MM.1S (cell line): ENCODE results near the gene ERCC2.

Source experiments
- DNase-seq: peaks from one replicate; pipeline ENCODE4 v3.0.0-alpha.2; 2015
- H2AFZ ChIP-seq: fragments of 300-600 bp; sonication (generic); 2 replicates; pipeline ENCODE4 v1.6.0; 2016; ENCODE audit warnings: antibody characterized with exemption, low read length
- H3F3A ChIP-seq: fragments of 300-600 bp; sonication (generic); 2 replicates; pipeline ENCODE4 v1.6.1; 2016; ENCODE audit warnings: mild to moderate bottlenecking, antibody characterized with exemption, low read length, moderate library complexity, mixed read lengths; ENCODE audit not compliant: insufficient read depth
- H3K27ac ChIP-seq: fragments of 300-600 bp; sonication (generic); 2 replicates; pipeline ENCODE4 v1.5.1; 2016; ENCODE audit warnings: mild to moderate bottlenecking, low read length
- H3K27me3 ChIP-seq: fragments of 300-600 bp; sonication (generic); replicated peaks from 2 replicates; pipeline ENCODE4 v1.6.0; 2016; ENCODE audit warnings: low read length; ENCODE audit not compliant: insufficient read depth
- H3K36me3 ChIP-seq: fragments of 300-600 bp; sonication (generic); replicated peaks from 2 replicates; pipeline ENCODE4 v1.6.1; 2016; ENCODE audit warnings: mild to moderate bottlenecking, low read length, mixed read lengths; ENCODE audit not compliant: insufficient read depth
- H3K4me1 ChIP-seq: fragments of 300-600 bp; sonication (generic); 2 replicates; pipeline ENCODE4 v1.6.1; 2016; ENCODE audit warnings: low read length, mixed read lengths
- H3K4me2 ChIP-seq: fragments of 300-600 bp; sonication (generic); 2 replicates; pipeline ENCODE4 v1.6.0; 2016; ENCODE audit warnings: low read depth, low read length
- H3K4me3 ChIP-seq: fragments of 300-600 bp; sonication (generic); 2 replicates; pipeline ENCODE4 v1.5.1; 2016; ENCODE audit warnings: low read length, mixed read lengths
- H3K79me2 ChIP-seq: fragments of 300-600 bp; sonication (generic); 2 replicates; pipeline ENCODE4 v1.6.1; 2016; ENCODE audit warnings: mixed run types, low read length, mixed read lengths
- H3K9ac ChIP-seq: fragments of 300-600 bp; sonication (generic); 2 replicates; pipeline ENCODE4 v1.6.1; 2016; ENCODE audit warnings: low read length, mixed read lengths
- H3K9me2 ChIP-seq: fragments of 300-600 bp; sonication (generic); replicated peaks from 2 replicates; pipeline ENCODE4 v1.6.1; 2016; ENCODE audit warnings: mild to moderate bottlenecking, low read length, mixed read lengths; ENCODE audit not compliant: insufficient read depth
- H3K9me3 ChIP-seq: fragments of 300-600 bp; sonication (generic); replicated peaks from 2 replicates; pipeline ENCODE4 v1.6.1; 2016; ENCODE audit warnings: mild to moderate bottlenecking, low read length, mixed read lengths; ENCODE audit not compliant: insufficient read depth
- H4K20me1 ChIP-seq: fragments of 300-600 bp; sonication (generic); 2 replicates; pipeline ENCODE4 v1.6.1; 2016; ENCODE audit warnings: mild to moderate bottlenecking, low read length, moderate library complexity, mixed read lengths; ENCODE audit not compliant: insufficient read depth
- CTCF ChIP-seq: fragments of 300-600 bp; sonication (generic); IDR thresholded peaks from 2 replicates; pipeline ENCODE4 v1.5.1; 2016; ENCODE audit warnings: antibody characterized with exemption, low read length, mixed read lengths
- EZH2 ChIP-seq: fragments of 300-600 bp; sonication (generic); optimal IDR thresholded peaks from 2 replicates; pipeline ENCODE3; 2017; ENCODE audit warnings: low read depth, mild to moderate bottlenecking, antibody characterized with exemption, low read length, mixed read lengths
- EZH2phosphoT487 ChIP-seq: fragments of 300-600 bp; sonication (generic); IDR thresholded peaks from 2 replicates; pipeline ENCODE4 v1.6.1; 2018; ENCODE audit warnings: antibody characterized with exemption, low read length

The ERCC2 gene

GRCh38 chr19:45356760-45357444 is 13.5 kb downstream of the ERCC2 start:
- no peak overlapping the region for H2AFZ ChIP-seq
- no peaks in the 10 kb centered on the region for H3K4me1 ChIP-seq
- no peaks in the 10 kb centered on the region for H3K27me3 ChIP-seq
- no peak overlapping the region for H3K27ac ChIP-seq
- H3K9ac ChIP-seq = no peak overlapping the region
- no peak for TF ChIP-seq EZH2phosphoT487
- no peak for TF ChIP-seq CTCF
- no peak overlapping the region for H3K4me2 ChIP-seq
- H3K9me3 ChIP-seq = no peaks in the 10 kb centered on the region
- H3K4me3 ChIP-seq = no peak overlapping the region
- no peak for DNase-seq
- H4K20me1 ChIP-seq = no peaks in the 10 kb centered on the region
- no peaks in the 10 kb centered on the region for H3K79me2 ChIP-seq
- no peaks in the 10 kb centered on the region for H3K36me3 ChIP-seq
- no peaks in the 10 kb centered on the region for H3F3A ChIP-seq
- no peaks in the 10 kb centered on the region for H3K9me2 ChIP-seq

- H3K27ac ChIP-seq = no peak overlapping the region
- TF ChIP-seq EZH2phosphoT487 = no peak
- no peak for TF ChIP-seq EZH2
- TF ChIP-seq CTCF = no peak
- H2AFZ ChIP-seq = no peak overlapping the region
- H3K9ac ChIP-seq = no peak overlapping the region
- no peaks in the 10 kb centered on the region for H3K4me1 ChIP-seq
- H3K36me3 ChIP-seq = no peaks in the 10 kb centered on the region
- no peaks in the 10 kb centered on the region for H4K20me1 ChIP-seq
- H3K79me2 ChIP-seq = no peaks in the 10 kb centered on the region
- no peak overlapping the region for H3K4me2 ChIP-seq
- no peak for DNase-seq
- no peaks in the 10 kb centered on the region for H3K27me3 ChIP-seq
- no peaks in the 10 kb centered on the region for H3K9me2 ChIP-seq
- H3F3A ChIP-seq = no peaks in the 10 kb centered on the region
- H3K4me3 ChIP-seq = no peak overlapping the region
- H3K9me3 ChIP-seq = no peaks in the 10 kb centered on the region
These were observed 14.5 kb downstream of the ERCC2 start for GRCh38 chr19:45355910-45356309.

GRCh38 chr19:45355402-45355801 is 15.0 kb downstream of the ERCC2 start:
- Histone ChIP-seq H3K79me2 (no peaks in the 10 kb centered on the region), H3K4me1 (no peaks in the 10 kb centered on the region), H3K27ac (no peak overlapping the region), H3K9me2 (no peaks in the 10 kb centered on the region), H3K36me3 (no peaks in the 10 kb centered on the region), H3K4me3 (no peak overlapping the region), H3F3A (no peaks in the 10 kb centered on the region), H3K9ac (no peak overlapping the region), H4K20me1 (no peaks in the 10 kb centered on the region), H3K9me3 (no peaks in the 10 kb centered on the region), H3K27me3 (no peaks in the 10 kb centered on the region), H3K4me2 (no peak overlapping the region), H2AFZ (no peak overlapping the region)
- TF ChIP-seq EZH2phosphoT487 (no peak), CTCF (no peak), EZH2 (no peak)
- DNase-seq = no peak
